Glomerular endothelial cell (primary cell): Measurements from ENCODE around the gene FMO2. TPM values are rescaled to one million over a fixed set of nuclear protein-coding genes. Genes with fewer than 3 reads are reported as not detected.
"Not testable (repeated sequence)": the region's sequence is repeated elsewhere in the genome, so short reads cannot be mapped to it uniquely, and the experiment has no call there.

ENCODE experiments used
- DNase-seq: peaks from one replicate; pipeline ENCODE4 v3.0.0-alpha.2; 2011; ENCODE audit warnings: low read depth, low spot score; ENCODE audit errors: extremely low read depth
- total RNA-seq: library from RNA; depleted of rRNA; stranded (reverse); fragments of >200 nt; gene quantifications from 2 replicates; pipeline ENCODE4 v1.2.3, GENCODE V29; 2015

Gene FMO2
- total RNA-seq, 1 donor from 2014 or later: not detected

DNA sequence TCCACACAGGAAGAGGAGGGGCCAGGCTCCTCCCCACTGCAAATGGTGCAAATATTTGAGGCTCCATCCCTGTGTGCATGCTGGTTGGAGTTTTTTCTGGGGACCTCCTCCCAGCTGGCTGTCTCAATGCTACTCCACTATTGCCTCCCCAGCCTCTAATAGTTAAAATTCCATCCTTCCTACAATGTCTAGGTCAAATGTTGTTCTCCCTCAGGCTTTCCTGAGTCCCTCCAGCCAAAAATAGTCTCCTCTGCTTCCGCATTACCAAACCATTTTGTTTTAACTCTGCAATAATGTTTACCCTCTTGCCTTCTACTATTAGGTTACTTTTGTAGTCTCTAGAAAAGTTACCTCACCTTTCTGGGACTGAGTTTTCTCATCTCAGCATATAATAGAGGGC lies 33.6 kb downstream of the FMO2 start:
- no peak for DNase-seq

DNA sequence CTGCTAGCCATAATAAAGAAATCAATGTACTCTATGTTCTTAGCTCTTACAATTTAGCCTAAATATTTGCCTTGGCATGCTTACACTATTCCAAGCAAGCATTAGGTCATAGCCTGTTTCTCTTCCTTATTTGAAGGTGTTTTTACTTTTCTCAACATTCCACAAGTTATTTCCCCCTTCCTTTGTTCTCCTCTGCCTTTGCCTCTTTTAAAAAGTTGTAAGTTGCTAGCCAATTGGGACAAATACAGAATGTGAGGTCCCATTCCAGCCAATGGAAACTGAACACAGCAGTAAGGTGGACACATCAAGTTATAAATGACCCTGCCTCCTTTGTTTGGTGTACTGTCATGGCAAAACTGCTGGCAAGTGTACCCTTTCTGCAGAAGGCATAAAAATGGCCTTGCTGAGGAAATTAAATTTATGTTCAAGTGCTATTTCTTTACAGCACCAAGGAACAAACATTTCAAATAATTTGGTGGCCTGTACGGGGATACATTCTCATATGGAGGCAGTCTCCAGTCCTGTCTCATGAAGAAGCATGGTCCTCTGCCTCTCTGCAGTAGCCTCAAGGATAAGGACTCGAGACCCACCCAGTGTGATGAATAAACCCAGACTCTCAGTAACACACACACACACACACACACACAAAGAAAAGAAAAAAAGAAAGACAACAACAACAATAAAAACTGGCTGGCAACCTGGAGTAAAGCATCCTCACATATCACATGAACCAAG lies 34.4 kb downstream of the FMO2 start:
- DNase-seq: no peak

- no peak for DNase-seq
Measured at GRCh38 chr1:171220081-171220420, 35.0 kb downstream of the FMO2 start.

- DNase-seq: no peak
Measured at GRCh38 chr1:171220581-171221054, 35.5 kb downstream of the FMO2 start.

- DNase-seq: no peak
Measured at GRCh38 chr1:171221665-171222591, 36.8 kb downstream of the FMO2 start.

GRCh38 chr1:171222936-171223335 lies 37.8 kb downstream of the FMO2 start:
- no peak for DNase-seq

DNA sequence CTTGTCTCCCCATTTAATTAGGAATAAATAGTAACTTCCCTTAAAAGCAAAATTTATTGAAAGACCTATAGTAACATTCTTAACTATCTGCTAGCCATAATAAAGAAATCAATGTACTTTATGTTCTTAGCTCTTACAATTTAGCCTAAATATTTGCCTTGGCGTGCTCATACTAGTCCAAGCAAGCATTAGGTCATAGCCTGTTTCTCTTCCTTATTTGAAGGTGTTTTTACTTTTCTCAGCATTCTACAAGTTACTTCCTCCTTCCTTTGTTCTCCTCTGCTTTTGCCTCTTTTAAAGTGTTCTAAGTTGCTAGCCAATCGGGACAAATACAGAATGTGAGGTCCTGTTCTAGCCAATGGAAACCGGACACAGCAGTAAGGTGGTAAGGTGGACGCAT lies 39.2 kb downstream of the FMO2 start:
- DNase-seq: not testable (repeated sequence)

DNA sequence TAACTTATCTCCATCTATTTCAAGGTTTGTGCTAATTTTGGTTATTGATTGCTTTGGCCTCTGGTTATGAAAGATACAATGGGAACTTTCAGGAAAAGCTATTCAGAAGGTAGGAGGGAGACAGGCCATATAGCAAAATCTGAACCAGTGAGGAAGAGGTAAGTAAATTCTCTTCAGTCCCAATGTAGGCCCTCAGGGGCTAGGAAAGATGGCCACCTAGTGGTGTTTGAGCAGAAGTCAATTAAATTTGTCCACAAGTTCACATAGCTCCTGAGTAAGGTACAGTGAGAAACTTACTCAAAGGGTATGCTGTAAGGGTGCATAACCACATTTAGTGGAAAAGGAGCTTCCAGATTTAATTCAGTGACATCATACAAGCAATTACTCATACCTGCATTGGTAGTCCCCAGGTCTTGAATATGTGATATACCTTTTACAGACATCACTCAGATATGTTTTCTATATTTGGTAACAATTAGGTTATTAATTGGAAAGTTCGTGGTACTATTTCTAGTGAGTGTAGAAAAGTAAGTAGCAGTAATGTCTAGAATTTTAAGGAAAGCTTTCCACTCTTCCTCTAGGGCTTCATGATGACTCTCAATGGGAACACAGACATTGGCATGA lies 41.8 kb downstream of the FMO2 start:
- no peak for DNase-seq

- no peak for DNase-seq
Measured at GRCh38 chr1:171231326-171231725, 46.2 kb downstream of the FMO2 start.

DNA sequence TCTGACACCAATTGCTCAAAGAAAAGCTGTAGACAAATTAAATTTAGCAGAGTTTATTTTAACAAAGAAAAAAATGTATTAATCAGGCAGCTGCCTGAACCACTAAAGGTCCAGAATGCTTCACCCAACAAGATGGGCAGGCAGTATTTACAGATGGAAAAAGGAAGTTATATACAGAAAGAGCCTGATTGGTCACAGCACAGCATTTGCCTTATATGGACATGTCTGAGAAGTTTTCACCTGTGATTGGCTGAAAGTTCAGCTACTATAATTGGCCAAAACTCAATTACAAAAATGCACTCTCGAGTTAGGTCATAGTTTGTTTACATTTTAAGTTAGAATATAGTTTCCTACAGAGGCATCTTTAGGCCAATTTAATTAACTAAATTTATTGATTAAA lies 48.1 kb downstream of the FMO2 start:
- DNase-seq: no peak

DNA sequence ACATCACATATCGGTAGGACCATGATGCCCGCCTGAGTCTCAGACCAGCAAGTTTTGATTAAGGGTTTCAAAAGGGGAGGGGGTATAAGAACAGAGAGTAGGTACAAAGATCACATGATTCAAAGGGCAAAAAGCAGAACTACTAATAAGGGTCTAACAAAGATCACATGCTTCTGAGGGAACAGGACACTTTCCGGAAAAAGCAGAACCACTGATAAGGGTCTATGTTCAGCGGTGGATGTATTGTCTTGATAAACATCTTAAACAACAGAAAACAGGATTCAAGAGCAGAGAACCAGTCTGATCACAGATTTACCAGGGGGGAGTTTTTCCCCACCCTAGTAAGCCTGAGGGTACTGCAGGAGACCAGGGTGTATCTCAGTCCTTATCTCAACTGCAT lies 51.1 kb downstream of the FMO2 start:
- DNase-seq: not testable (repeated sequence)

- DNase-seq: no peak
Measured at GRCh38 chr1:171243878-171244277, 58.8 kb downstream of the FMO2 start.

- DNase-seq: no peak
Measured at GRCh38 chr1:171245458-171246064, 60.5 kb downstream of the FMO2 start.

GRCh38 chr1:171247501-171247900 lies 62.4 kb downstream of the FMO2 start:
- no peak for DNase-seq

- DNase-seq: no peak
Measured at GRCh38 chr1:171248302-171248701, 63.2 kb downstream of the FMO2 start, which contains the start of gene FMO1. FMO1 (plus strand) TSS chr1:171248494; CDS start chr1:171258088, 9,594 bp downstream.

DNA sequence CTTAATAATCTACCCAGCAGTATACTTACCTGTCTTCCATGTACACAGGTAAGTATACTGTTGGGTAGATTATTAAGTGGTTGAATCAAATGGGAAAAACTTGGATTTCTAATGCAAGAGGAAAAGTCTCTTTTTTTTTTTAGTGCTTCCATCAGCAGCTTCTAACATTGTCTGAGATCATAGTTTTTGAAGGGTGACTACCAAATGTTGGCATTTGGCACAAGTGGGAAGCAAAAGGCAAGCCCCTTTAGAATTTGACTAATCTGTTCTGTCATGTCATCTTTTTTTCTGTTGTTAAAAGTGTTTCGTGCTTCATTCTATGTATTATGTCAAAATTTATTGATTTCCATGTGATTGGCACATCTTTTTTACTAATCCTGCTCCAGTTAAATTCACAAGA lies 63.7 kb downstream of the FMO2 start:
- DNase-seq: no peak

DNA sequence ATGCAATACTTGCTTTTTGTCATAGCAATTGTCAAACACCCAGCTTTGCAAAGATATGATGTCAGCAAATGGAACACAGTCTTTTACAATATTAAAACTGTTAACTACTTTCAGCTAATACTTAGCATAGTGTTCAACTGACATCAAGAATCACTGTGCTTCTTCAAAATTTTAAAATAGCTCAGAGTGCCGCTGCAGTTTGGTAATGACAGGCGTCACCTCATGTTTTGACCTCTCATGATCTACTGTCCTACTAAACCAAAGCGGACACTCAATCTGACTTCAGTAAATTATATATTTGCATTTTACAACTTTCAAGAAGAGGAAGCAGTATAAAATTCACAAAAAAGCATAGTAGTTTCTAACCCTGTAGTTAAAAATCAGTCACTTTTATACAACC lies 65.2 kb downstream of the FMO2 start:
- DNase-seq: no peak

GRCh38 chr1:171251042-171251951 lies 66.2 kb downstream of the FMO2 start:
- no peak for DNase-seq

DNA sequence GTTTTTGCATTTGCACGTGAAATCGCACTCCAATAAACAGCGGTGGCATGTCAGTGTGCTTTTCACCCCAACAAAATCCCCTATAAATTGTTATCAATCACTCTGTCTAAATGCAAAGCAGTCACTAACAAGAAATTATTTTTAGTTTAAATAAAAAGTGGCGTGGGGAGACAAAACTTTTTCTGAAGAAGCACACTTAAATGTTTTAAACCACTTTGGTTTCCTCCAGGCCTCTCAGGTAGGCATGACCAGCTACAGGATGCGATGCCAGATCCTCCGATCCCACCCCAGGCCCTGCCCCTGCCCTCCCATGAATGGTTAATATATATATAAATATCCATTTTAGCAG lies 66.8 kb downstream of the FMO2 start:
- DNase-seq: no peak

DNA sequence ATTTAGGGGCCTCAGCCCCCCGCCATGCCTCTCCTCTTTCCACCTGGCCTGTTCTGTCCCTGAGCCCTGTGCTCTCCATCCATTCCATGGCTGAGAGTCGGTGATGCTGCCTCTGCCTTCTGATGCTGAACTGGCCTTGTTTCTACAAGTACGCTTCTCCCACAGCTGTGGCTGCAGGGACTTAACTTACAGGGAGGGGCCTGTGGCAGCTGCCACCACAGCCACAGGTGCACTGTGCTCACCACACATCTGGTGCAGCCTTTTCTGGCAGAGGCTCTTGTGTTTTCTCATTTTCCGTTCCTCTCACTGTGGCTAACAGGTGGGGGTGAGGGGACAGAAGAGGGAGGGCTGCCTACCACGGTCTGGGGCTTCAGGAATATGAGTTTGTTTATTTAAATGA lies 67.4 kb downstream of the FMO2 start:
- DNase-seq: no peak
